Measurements from ENCODE around the gene SERGEF. TPM values are rescaled to one million over a fixed set of nuclear protein-coding genes. Genes with fewer than 3 reads are reported as not detected.

SERGEF gene
- total and polyA plus RNA-seq, 10 of the 15 experiments (the other 5 are each of a cell fraction or from before 2014, with no cell fraction given) = 14.6 to 27.8 (median 22.4) TPM

- H3K79me2 ChIP-seq (ENCODE audit: control insufficient read depth, insufficient read depth, low read length) = no peaks in the 10 kb centered on the region
- H3K9ac ChIP-seq (ENCODE audit: control insufficient read depth, insufficient read depth, low read length) = no peak overlapping the region
- no peaks in the 10 kb centered on the region for H3K27me3 ChIP-seq (replicated peaks in 1 of 2; ENCODE audit: control insufficient read depth in 2 of 2, insufficient read depth in 2 of 2, low read length in 1 of 2)
- H3K4me1 ChIP-seq (ENCODE audit: control insufficient read depth, insufficient read depth, low read length) = no peaks in the 10 kb centered on the region
- no peaks in the 10 kb centered on the region for H3K9me3 ChIP-seq (replicated peaks; ENCODE audit: control insufficient read depth, insufficient read depth, low read length)
- WGBS (ENCODE audit: insufficient coverage, insufficient replicate concordance, low lambda C conversion rate, missing lambda C conversion rate) = 79% methylated on average over 5 of the region's 5 CpGs
- in situ Hi-C loops (cut with MboI) = no loop called here
- H3K27ac ChIP-seq (ENCODE audit: control insufficient read depth, insufficient read depth) = no peak overlapping the region
- H2AFZ ChIP-seq (ENCODE audit: control insufficient read depth, low read depth, low read length) = no peak overlapping the region
- H3K36me3 ChIP-seq (ENCODE audit: control insufficient read depth in 2 of 2, insufficient read depth in 2 of 2, low read length in 1 of 2) = no peaks in the 10 kb centered on the region
- ChIA-PET POLR2A (no interaction called here), CTCF (no interaction called here), SMC1A (ENCODE audit: uncharacterized antibody, unreplicated experiment) (no interaction called here), RAD21 (ENCODE audit: unreplicated experiment) (no interaction called here)
- no peak overlapping the region for H3K4me3 ChIP-seq
- no peaks in the 10 kb centered on the region for H4K20me1 ChIP-seq (ENCODE audit: control insufficient read depth, insufficient read depth)
- DNase-seq (ENCODE audit: low read depth, low spot score) (no peak), FAIRE-seq (no peak), ATAC-seq (no peak)
- no peak for TF ChIP-seq RELA (IDR thresholded peaks at IDR 0.05; ENCODE audit: borderline replicate concordance, partially characterized antibody)
- BruUV-seq (replicated peaks) = no TSS peak
- intact Hi-C loops (cut with micrococcal nuclease; ENCODE audit: unreplicated experiment) = no loop called here
- H3K4me2 ChIP-seq (ENCODE audit: control insufficient read depth, insufficient read depth) = no peak overlapping the region
Observed at GRCh38 chr11:17794981-17795380, 217.9 kb downstream of the SERGEF start.

- H3K27me3 ChIP-seq (replicated peaks in 1 of 2; ENCODE audit: control insufficient read depth in 2 of 2, insufficient read depth in 2 of 2, low read length in 1 of 2) = no peaks in the 10 kb centered on the region
- H3K79me2 ChIP-seq (ENCODE audit: control insufficient read depth, insufficient read depth, low read length) = no peaks in the 10 kb centered on the region
- H4K20me1 ChIP-seq (ENCODE audit: control insufficient read depth, insufficient read depth) = no peaks in the 10 kb centered on the region
- intact Hi-C loops (cut with micrococcal nuclease; ENCODE audit: unreplicated experiment) = no loop called here
- no peak overlapping the region for H3K4me3 ChIP-seq
- TF ChIP-seq GABPA (IDR thresholded peaks at IDR 0.05; ENCODE audit: low read depth) (no peak), HDGF (IDR thresholded peaks at IDR 0.05) (no peak), GATAD2B (conservative IDR thresholded peaks at IDR 0.05; ENCODE audit: low read depth) (no peak)
- WGBS (ENCODE audit: insufficient coverage, insufficient replicate concordance, low lambda C conversion rate, missing lambda C conversion rate) = 82% methylated on average over 7 of the region's 7 CpGs
- FAIRE-seq (no peak), ATAC-seq (no peak), DNase-seq (ENCODE audit: low read depth, low spot score) (no peak)
- no peaks in the 10 kb centered on the region for H3K9me3 ChIP-seq (replicated peaks; ENCODE audit: control insufficient read depth, insufficient read depth, low read length)
- H3K4me2 ChIP-seq (ENCODE audit: control insufficient read depth, insufficient read depth) = no peak overlapping the region
- SMC1A ChIA-PET (ENCODE audit: uncharacterized antibody, unreplicated experiment) = no interaction called here
- no peaks in the 10 kb centered on the region for H3K4me1 ChIP-seq (ENCODE audit: control insufficient read depth, insufficient read depth, low read length)
- BruUV-seq (replicated peaks) = no TSS peak
- H3K9ac ChIP-seq (ENCODE audit: control insufficient read depth, insufficient read depth, low read length) = no peak overlapping the region
- POLR2A ChIA-PET = no interaction called here
- H2AFZ ChIP-seq (ENCODE audit: control insufficient read depth, low read depth, low read length) = no peak overlapping the region
- no peaks in the 10 kb centered on the region for H3K36me3 ChIP-seq (ENCODE audit: control insufficient read depth in 2 of 2, insufficient read depth in 2 of 2, low read length in 1 of 2)
- H3K27ac ChIP-seq (ENCODE audit: control insufficient read depth, insufficient read depth) = no peak overlapping the region
- RAD21 ChIA-PET (ENCODE audit: unreplicated experiment) = no interaction called here
- in situ Hi-C loops (cut with MboI) = no loop called here
- CTCF ChIA-PET = no interaction called here
Observed at GRCh38 chr11:17793642-17794170, 219.1 kb downstream of the SERGEF start.
